Bronchial epithelial cell (primary cell): ENCODE measurements around the gene RHEB. TPM values are rescaled to one million over a fixed set of nuclear protein-coding genes. Genes with fewer than 3 reads are reported as not detected.
A peak's percentile ranks its signal among the peaks of the same experiment; 100 is the strongest.

Experiments used
- DNase-seq: peaks from one replicate; pipeline ENCODE4 v3.0.0-alpha.2; 2010; ENCODE audit warnings: low read depth
- FAIRE-seq: peaks from 2 replicates; lab custom pipeline; 2011; peaks lifted over from hg19 to GRCh38; lab: Jason Lieb, UNC
- H3K27me3 ChIP-seq: 2 replicates; pipeline ENCODE4 v1.5.1; 2011; ENCODE audit warnings: low read length; ENCODE audit not compliant: control insufficient read depth, insufficient read depth
- H3K36me3 ChIP-seq: 2 replicates; pipeline ENCODE4 v1.5.1; 2011; ENCODE audit warnings: low read length; ENCODE audit not compliant: control insufficient read depth, insufficient read depth
- H3K4me3 ChIP-seq: 2 replicates; pipeline ENCODE4 v1.5.1; 2011; ENCODE audit warnings: mild to moderate bottlenecking, low read depth, low read length, control low read depth
- total RNA-seq: library from RNA; depleted of rRNA; stranded (reverse); fragments of >200 nt; gene quantifications from 2 replicates; pipeline ENCODE4 v1.2.1, GENCODE V29; 2014
- TF ChIP-seq, protein P1 (sequence below): IDR thresholded peaks from 2 replicates; pipeline ENCODE4 v1.5.1; 2011; ENCODE audit warnings: mild to moderate bottlenecking, moderate library complexity, low read length, control low read depth, inconsistent platforms; ENCODE audit not compliant: insufficient read depth, severe bottlenecking

RHEB gene
- total RNA-seq, 1 donor from 2014 or later, result 68.7 TPM

DNA sequence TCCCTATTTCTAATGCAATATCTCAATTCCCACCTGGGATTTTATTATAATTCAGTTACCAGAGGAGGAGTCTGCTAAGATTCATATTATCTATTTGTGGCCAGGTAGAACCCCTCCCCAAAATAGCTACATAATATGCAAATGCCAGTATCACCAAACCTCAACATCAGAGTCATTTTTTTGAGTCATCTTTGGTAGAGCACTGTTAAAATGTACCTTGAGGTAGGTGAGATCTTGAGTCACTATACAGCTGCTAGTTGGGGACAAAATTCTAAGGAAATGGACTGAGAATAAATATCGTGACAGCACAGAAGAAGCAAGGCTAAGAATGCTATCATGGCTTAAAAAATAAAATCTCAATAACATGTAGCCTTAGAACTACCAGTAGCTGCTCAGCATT lies 75.1 kb downstream of the RHEB start:
- TF ChIP-seq, protein P1, sequence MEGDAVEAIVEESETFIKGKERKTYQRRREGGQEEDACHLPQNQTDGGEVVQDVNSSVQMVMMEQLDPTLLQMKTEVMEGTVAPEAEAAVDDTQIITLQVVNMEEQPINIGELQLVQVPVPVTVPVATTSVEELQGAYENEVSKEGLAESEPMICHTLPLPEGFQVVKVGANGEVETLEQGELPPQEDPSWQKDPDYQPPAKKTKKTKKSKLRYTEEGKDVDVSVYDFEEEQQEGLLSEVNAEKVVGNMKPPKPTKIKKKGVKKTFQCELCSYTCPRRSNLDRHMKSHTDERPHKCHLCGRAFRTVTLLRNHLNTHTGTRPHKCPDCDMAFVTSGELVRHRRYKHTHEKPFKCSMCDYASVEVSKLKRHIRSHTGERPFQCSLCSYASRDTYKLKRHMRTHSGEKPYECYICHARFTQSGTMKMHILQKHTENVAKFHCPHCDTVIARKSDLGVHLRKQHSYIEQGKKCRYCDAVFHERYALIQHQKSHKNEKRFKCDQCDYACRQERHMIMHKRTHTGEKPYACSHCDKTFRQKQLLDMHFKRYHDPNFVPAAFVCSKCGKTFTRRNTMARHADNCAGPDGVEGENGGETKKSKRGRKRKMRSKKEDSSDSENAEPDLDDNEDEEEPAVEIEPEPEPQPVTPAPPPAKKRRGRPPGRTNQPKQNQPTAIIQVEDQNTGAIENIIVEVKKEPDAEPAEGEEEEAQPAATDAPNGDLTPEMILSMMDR, result no peak
- peaks cover 3% of the 10 kb centered on the region for H3K27me3 ChIP-seq
- no peak overlapping the region for H3K4me3 ChIP-seq
- no peak for FAIRE-seq
- no peak for DNase-seq
- H3K36me3 ChIP-seq, result no peaks in the 10 kb centered on the region

DNA sequence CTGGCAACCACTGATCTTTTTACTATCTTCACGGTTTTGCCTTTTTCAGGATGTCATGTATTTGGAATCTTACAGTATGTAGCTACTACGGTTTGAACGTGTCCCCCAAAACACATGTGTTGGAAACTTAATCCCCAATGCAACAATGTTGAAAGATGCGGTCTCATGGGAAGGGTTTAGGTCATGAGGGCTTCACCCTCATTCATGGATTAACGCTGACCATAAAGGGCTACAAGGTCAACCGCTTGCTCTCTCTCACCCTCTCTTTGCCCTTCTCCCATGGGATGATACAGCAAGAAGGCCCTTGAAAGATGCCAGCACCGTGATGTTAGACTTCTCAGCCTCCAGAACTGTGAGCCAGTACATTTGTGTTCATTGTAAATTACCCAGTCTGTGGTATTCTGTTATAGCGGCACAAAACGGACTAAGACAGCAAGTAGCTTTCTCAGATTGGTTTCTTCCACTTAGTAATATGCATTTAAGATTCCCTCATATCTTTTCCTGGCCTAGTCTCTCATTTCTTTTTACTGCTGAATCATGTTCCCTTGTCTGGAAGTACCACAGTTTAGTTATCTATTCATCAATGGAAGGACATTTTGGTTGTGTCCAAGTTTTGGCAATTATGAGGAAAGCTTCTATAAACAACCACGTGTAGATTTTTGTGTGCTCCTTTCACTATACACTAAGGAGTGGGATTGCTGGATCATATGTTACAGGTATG lies 76.8 kb downstream of the RHEB start:
- DNase-seq (no peak), FAIRE-seq (no peak)
- TF ChIP-seq, protein P1, result no peak
- H3K36me3 ChIP-seq, result no peaks in the 10 kb centered on the region
- peaks cover 7% of the 10 kb centered on the region for H3K27me3 ChIP-seq
- no peak overlapping the region for H3K4me3 ChIP-seq

DNA sequence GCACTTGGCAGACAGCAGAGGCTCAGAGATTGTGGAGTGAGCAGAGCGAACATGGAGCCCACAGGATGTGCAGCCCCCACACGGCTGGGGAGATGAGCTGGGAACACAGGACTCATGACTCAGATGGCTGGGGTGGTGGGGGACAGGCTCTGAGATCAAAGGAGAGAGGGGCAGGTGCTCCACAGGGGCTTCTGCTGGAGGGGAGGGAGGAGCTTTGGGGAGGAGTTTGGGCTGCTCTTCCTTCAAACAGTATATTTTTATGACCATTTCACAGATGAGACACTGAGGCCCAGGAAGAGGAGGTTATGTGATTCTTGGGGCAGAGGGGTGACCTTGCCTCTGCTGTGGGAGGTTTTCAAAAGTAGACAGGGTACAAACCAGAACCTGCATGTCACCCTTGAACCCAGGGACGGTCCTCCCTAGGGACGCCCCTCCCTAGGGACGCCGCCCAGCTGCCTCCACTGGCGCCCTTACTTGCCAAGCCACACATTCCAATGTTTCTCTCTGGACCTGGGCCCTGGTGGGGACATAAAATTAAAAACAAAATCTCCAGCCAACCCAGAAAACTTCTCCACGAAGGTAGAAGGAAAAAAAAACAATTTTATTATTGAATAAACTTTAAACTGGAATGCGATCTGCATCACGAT lies 78.8 kb downstream of the RHEB start:
- Histone ChIP-seq H3K27me3 (peaks cover 7% of the 10 kb centered on the region), H3K36me3 (no peaks in the 10 kb centered on the region), H3K4me3 (no peak overlapping the region)
- TF ChIP-seq, protein P1, result no peak
- DNase-seq, result no peak
- no peak for FAIRE-seq

DNA sequence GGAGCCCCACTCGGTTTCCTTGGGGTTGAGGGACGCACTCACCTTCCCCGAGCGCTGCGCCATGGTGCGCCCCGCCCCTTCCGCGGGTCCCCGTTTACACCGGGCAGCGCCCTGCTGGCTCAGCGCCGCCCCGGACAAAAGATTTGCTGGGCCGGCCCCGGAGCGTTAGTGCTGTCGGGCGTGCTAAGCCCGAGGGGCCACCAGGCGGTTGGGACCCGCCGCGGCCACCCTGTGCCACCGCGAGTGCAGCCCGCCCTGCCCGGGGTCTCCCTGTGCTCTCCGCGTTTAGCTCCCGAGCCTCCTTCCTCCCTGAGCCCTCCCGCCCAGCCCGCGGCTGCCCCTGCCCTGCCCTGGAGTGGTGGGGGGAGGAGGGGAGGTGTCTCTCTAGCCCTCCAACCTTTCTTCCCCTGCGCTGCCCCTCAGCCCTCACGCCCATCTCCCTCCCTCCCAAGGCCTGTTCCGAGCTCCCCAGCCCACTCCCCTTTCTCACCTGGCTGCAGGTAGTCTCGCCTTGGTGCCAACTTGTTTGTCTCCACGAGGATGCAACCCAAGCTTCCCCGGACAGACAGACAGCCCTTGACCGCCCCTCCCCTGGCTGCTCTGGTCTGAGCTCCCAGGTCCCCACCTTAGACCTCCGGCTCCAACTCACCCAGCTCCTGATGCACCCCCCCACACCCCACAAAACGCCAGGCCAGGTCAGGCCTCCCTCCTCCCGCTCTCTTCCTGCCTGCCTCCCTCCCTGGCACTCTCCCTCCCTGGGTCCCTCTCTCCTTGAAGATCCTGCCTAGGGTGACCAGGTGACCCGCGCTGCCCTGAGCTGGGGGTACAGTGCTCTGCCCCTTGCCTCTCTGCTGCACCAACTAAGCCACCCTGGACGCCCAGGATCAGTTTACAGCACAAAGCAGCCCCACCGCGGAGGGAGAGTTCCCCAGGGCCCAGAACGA lies 79.6 kb downstream of the RHEB start, which contains the start of gene CRYGN:
CRYGN (minus strand) TSS at position 287 of the 944 bp plus-strand sequence; CDS start at position 63, 224 bp downstream.
- DNase-seq (no peak), FAIRE-seq (no peak)
- H3K4me3 ChIP-seq, result peak within 1 kb of the TSS; percentile 26
- H3K27me3 ChIP-seq, result peaks cover 7% of the 10 kb centered on the region
- H3K36me3 ChIP-seq, result no peaks in the 10 kb centered on the region
- TF ChIP-seq, protein P1, result no peak

DNA sequence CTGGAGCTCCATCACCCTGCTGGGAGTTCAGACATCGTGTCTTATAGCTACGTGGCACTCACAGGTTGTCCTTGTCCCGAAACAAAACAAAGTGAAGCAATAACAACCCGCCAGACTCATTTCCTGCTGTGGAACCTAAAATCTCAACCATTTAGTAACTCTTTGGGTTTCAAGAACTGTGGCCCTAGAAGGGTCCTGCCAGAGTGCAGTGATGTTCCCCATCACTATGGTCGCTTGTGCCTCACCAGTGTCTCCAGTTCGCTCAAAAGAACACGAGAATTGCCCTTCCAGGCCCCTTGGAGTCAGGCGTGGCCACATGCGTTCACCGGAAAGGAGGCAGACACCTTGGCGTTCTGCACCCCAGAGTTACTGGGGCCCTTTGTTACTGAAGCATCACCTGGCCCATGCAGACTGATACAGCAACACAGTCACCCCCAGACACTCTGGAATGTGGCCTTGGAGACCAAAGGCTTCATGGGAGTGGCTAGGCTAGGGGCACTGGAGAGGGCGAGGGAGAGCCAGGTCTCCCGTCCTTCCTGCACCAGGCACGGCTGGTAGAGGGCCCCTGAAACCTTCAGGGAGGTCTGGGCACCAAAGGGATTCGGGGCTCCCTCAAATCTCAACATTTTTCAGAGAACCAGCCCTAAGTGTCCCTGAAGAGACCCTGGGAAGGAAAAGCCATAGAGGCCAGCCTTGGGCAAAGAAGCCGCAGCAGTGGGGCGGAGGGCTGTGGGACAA lies 80.7 kb downstream of the RHEB start:
- H3K4me3 ChIP-seq, result no peak overlapping the region
- TF ChIP-seq, protein P1, result no peak
- DNase-seq (no peak), FAIRE-seq (no peak)
- no peaks in the 10 kb centered on the region for H3K36me3 ChIP-seq
- peaks cover 7% of the 10 kb centered on the region for H3K27me3 ChIP-seq
